HG03060 (cell line): ENCODE results near the gene STAMBP.
"Not testable (repeated sequence)": the region's sequence is repeated elsewhere in the genome, so short reads cannot be mapped to it uniquely, and the experiment has no call there.

Experiments used
- ATAC-seq: cut with Tn5 transposase; IDR thresholded peaks from one replicate; pipeline ENCODE4 v1.9.1; 2021; ENCODE audit warnings: low read depth, moderate number of reproducible peaks; ENCODE audit not compliant: unreplicated experiment

The STAMBP gene

DNA sequence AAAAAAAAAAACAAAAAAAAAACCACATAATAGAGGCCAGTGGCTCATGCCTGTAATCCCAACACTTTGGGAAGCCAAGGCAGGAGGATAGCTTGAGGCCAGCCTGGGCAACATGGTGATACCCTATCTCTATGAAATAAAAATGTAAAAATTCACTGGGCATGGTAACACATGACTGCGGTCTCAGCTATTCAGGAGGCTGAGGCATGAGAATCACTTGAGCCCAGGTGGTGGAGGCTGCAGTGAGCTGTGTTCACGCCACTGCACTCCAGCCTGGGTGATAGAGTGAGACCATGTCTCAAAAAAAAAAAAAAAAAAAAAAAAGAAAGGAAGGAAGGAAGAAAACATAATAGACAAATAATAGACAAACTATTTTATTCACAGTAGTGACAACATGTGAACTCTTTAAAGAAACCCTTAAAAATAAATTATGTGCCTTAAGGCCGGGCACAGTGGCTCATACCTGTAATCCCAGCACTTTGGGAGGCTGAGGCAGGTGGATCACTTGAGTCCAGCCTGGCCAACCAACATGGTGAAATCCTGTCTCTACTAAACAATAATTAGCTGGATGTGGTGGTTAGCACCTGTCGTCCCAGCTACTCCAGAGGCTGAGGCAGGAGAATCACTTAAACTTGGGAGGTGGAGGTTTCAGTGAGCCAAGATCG lies 75.3 kb downstream of the STAMBP start:
- ATAC-seq: not testable (repeated sequence)

DNA sequence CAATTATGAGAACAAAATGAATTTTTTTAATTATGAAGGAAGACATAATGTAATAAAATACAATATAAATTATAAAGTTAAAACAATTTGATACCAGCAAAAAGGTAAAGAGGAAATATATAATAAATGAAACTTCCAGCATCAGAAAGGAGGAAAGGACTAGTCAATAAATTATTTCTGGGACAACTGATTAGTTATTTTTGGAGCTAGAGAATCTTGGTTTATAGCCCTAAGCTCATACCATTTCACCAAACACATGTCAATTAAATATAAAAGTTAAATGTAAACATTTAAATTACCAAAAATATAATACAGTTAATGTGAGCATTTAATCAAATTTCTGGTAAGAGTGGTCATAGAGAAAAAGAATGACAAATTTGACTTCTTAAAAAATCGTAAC lies 76.2 kb downstream of the STAMBP start:
- ATAC-seq: no peak

DNA sequence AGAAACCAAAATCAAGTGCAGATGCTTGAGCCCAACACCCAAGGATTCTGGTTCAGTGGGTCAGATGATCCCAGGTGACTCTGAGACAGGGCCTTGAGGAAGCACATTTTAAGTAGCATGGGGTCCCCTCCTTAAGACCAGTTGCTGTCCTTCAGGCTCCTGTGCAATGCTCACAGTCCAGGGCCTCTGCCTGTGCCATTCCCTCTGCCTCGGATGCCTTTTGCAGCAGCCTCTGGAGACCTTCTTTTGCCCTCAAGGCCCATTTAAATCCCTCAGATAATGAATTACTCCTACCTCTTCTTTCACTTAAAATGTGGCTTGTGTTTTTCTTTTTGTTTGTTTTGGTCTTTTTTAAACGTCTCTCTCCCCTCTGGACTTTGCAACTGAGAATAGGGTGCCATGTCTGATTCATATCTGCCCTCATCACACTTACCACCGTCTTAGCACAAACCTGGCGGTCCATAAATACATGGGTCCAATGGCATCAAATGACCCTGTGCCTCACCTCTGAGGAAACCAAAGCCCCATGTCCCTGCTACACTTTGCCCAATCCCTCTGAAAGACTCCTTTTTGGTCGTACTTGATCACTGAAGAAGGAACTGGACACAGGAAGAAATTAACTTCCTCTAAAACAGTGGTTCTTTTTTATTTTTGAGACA lies 78.2 kb downstream of the STAMBP start:
- no peak for ATAC-seq

DNA sequence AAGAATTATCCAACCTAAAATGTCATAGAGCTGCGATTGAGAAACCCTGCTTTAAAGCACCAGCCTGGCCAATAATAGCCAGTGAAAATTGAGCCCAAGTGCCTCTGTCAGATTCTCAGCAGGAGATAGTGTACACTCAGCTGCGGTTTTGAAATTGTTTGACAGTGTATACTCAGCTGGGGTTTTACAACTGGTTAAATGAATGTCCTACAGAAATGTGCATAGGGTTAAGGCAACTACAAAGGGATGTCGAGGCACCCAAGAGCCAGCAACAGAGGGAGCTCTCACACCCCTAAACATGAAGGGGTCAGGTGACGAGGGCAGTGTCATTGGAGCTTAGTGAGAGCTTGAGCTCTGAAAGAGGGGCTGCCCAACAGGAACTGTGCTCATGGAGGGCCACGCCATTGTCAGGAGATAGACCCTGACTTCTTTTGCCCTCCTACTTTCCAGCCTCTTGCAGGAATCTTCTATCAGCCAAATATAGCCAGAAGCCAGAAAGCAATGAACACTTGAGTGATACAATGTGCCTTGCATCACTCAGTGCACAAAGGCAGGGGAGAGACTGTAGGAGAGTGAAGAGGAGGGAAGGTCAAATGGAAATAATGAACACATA lies 79.2 kb downstream of the STAMBP start:
- no peak for ATAC-seq

DNA sequence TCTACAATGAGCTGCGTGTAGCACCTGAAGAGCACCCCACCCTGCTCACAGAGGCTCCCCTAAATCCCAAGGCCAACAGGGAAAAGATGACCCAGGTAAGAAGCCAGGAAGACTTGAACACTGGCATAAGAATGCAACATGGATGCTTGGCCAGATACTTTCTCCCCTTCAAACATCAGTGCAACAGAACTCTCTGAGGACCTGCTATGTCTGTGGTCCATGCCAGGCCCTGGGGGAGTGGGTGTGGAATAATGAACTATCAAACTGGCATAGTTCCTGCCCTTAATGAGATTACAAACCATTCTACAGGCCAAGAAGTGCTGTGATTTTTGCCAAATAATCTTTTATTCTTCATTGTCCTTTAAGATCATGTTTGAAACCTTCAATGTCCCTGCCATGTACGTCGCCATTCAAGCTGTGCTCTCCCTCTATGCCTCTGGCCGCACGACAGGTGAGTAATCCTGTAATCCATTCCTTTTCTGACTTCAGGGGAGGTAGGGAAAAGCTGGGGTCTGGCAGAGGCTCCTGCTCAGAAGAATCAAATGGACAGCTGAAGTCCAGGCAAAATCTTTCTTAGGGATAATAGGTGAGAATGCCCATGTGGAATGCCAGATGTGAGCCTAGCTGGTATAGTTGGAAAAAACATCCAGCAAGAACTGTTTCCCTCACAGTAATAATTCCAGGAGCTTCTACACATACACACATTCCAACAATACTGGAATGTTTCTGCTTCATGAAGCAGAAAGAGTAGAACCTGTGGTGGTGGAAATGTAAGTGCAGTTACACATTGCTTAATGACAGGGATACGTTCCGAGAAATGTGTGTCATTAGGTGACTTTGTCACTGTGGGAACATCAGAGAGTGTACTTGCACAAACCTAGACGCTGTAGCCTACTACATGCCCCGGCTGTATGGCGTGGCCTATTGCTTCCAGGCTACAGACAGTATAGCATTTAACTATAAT lies 80.2 kb downstream of the STAMBP start:
- no peak for ATAC-seq

DNA sequence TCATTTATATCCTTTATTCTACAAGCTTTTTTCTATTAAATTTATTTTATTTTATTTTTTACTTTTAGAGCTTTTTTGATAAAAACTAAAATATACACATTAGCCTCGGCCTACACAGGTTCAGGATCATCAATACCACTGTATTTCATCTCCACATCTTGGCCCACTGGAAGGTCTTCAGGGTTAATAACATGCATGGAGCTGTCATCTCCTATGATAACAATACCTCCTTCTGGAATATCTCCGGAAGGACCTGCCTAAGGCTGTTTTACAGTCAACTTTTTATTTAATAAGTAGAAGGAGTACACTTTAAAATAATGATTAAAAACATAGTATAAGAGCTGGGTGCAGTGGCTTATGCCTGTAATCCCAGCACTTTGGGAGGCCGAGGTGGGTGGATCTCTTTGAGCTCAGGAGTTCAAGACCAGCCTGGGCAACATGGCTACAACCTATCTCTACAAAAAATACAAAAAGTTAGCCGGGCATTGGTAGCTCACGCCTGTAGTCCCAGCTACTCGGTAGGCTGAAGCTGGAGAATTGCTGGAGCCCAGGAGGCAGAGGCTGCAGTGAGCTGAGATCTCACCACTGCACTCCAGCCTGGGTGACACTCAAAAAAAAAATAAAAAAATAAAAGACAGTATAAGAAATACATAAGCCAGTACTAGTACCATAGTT lies 82.2 kb downstream of the STAMBP start:
- ATAC-seq: no peak

DNA sequence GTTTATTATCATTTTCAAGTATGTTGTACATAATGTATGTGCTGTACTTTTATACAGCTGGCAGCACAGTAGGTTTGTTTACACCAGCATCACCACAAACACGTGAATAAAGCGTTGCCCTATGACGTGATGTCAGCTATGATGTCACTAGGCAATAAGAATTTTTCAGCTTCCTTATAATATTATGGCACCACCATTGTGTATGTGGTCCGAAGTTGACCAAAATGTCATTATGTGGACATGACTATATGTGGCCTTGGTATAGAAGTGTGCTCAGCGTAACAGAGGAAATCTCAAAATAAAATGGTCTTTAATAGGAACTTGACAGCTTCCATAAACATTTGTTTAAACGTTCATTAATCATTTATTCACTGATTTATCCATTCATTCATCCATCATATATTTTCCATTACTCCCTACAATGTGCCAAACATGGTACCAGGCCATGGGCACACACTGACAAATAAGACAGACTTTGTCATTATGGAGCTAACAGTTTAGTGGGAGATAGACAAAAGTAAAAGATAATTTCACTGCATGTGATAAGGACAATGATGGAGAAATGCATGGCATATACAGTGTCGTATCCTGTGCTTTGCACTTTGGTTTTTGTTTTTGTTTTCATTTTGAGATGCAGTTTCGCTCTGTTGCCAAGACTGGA lies 82.9 kb downstream of the STAMBP start:
- no peak for ATAC-seq

DNA sequence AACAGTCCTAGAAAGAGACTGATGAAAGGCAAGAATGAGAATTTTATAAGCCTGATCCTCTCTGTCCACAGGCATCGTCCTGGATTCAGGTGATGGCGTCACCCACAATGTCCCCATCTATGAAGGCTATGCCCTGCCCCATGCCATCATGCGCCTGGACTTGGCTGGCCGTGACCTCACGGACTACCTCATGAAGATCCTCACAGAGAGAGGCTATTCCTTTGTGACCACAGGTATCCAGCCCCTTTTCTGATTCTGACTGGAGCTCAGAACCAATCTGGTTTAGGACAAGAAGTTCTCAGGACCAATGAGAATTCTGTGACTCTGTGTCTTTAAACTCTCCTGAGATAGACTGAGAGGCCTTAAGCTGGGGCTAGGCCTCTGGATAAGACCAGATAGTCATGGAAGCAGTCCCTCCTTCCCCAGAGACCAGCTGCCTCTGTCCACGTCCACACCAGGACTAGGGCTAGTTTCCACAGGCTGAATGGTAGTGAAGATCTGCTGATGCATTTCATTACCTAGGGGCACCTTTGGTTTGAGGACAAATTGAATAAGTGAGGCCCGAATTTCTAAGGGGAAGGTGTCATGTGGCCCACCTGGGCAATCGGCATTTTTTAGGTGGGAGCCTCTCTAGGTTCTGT lies 84.8 kb downstream of the STAMBP start:
- no peak for ATAC-seq

DNA sequence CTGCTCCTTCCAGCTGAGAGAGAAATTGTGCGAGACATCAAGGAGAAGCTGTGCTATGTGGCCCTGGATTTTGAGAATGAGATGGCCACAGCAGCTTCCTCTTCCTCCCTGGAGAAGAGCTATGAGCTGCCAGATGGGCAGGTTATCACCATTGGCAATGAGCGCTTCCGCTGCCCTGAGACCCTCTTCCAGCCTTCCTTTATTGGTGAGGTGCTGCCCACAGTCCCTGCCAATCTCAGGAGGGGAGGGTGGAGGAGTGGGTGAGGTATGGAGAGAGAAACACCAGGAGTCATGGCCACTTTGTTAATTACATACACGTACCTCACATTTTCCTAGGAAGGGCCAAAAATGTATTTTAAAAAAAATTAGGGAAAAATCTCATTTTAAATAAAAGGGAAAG lies 85.9 kb downstream of the STAMBP start:
- no peak for ATAC-seq

DNA sequence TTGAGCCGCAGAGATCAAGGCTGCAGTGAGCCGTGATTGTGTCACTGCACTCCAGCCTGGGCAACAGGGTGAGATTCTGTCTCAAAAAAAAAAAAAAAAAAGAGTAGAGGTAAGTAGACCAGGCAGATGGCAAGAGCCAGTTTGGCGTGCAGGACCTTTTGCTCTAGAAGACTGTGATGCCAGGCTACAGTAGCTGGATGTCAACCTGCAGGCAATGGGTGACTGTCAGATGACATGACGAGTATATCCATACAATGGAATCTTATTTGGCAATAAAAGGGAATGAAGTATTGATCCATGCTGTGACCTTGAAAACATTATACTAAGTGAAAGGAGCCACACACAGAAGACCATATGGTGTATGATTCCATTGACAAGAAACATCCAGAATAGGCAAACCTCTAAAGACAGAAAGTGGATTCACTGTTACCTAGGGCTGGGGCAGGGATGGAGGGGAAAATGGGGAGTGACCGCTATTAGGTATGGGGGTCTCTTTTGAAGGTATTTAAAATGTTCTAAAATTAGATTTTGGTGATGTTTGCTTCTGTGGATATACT lies 86.8 kb downstream of the STAMBP start:
- no peak for ATAC-seq

DNA sequence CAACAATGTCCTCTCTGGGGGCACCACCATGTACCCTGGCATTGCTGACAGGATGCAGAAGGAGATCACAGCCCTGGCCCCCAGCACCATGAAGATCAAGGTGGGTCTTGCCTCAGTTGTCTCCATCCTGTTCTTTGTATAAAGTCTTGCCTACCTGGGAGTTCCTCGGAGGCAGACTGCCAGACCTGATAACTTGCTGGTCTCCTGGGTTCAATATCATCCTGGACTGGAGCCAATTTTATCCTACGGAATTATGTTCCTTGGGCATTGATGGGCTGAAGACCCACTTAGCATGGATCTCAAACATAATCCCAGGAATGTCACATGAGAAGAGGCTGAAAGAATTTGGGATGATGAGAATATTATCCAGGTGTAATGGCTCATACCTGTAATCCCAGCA lies 87.9 kb downstream of the STAMBP start:
- ATAC-seq: no peak

DNA sequence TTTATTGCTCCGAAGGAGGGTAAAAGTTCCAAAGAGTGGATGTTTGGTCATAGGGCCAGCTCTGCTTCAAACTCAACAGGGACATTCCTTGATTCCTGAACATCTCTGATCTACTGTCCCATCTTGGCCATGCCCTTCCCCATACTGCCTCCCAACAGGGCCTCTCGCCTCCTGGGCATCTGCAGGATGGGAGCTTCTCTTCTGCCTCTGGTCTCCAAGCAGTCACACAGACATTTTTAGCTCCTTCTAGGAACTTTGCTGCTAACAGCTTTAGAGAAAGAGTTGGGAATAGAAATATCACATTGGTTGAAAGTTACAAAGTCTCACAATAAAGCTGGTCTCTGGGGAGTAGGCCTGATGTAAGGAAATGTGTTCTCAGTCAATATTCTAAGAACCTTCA lies 88.5 kb downstream of the STAMBP start:
- ATAC-seq: no peak

DNA sequence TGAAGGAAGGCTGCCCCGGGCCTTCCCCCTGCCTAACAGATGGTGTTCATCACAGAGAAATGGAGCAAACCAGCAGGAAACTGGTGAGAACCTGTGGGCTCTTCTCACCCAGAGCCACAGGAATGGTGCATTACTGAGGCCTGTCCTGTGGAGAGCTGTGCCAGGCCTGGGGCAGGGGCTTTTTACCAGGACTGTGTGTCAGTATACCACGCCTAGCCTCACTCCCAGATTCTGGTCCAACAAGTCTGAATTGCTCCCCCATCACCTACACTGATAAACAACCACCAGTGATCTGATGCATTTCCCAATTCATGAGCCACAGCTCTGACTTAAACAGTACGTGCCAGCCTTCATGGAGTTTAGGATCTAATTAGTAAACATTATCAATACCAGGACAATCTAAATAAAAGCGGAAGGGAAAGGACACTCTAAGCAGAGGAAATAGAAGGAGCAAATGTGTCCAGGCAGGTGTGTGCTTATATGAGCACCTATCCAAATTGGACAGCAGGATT lies 89.0 kb downstream of the STAMBP start:
- ATAC-seq: no peak

DNA sequence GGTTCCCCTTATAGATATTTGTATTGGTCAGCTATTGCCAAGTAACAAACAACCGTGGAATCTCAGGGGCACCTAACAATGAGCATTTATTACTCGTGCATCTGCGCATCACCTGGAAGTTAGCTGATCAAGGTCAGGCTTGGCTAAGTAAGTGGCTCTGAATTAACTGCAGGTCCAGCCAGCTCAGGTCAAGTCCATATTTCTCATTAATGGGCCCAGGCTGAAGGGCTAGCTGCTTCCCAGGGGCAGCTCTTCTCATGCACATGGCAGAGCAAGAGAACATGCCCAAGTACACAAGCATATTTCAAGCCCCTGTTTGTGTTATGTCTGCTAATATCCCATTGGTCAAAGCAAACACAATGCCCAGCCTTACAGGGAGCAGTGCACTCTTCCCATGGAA lies 90.1 kb downstream of the STAMBP start:
- ATAC-seq: no peak

DNA sequence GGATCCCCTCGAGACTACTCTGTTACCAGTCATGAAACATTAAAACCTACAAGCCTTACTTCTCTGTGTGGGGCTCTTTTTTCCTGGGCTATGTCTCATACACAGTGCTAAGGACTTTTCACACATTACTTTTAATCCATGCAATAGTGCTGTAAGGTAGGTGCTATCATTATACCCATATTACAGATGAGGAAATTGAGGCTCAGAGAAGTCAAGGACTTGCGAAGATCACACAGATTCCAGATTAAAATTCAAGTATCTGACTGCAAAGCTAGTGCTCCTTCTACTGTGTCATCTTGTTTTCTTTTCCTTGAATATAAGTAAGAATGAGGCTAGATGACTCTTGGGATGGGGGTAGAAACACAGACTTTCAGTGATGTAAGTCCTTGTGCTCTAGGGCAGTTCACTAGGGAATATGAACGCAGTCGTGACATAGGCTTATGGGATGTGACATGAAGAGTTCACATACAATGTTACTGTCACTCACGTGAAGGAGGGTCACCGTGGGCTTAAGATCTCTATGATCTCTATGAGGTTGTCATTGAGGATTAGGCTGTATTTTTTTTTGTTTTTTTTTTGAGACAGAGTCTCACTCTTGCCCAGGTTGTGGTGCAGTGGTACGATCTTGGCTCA lies 91.0 kb downstream of the STAMBP start:
- ATAC-seq: no peak

DNA sequence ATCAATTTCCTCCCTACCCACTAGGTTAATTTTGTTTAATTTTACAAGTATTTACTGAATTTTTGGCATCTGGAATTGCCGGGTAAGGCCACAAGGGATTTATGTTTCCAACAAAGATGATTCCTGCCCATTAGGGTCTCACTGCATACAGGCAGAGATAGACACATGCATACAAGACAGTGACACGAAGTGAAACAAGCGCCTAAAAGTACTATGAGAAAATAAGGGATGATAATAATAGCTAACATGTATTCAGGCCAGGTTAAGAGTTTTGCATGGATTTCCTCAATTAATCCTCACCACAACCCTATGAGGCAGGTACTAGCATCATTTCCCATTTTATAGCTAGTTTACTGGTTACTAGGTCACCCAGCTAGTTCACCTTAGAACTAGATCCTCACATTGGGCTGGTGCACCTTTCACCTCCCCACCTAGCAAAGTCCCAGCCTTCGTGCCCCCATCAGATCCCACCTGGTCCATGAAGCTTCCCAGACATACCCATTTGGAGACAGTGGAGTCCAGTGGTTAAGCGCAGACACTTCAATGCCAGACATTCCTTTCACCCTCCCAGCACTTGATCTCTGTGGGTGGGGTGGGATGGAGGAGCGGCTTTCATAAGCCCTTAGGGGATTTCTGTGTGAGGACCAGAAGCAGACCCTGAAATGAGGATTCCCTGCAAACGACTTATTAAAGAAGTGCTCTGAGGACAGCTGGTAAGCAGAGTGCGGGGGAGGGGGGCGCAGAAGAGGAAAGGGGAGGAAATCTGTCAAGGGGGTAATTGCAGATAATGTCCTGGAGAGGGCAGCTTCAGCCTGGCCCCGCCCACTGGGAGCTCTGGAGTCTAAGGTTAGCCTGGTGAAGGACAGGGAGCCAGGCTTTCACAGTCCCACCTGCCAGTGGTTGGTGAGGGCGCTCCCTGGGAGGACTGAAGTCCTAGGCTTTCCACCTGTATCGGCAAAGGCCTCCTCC lies 92.1 kb downstream of the STAMBP start:
- ATAC-seq: no peak

DNA sequence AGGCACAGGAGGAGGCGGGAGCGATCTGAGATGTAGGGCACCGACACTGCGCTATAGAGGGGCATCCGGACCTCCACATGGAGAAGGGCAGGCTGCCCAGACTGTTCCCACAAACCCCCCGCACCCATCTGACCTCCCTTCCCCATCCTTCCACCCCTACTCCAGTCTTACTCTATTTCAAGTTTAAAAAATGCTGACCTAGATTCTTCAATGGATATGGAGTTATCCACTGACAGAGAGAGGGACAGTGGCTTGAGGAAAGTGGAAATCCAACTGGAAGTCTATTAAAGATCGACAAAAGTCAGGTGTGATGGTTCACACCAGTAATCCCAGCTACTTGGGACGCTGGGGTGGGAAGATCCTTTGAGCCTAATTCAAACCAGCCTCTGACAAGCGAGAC lies 92.8 kb downstream of the STAMBP start:
- no peak for ATAC-seq
